IPS-18c (cell line): ENCODE measurements around the gene KDM3A.

Source experiments
- H3K4me3 ChIP-seq: 2 replicates; pipeline ENCODE4 v1.7.0; 2013; ENCODE audit warnings: low read depth, mild to moderate bottlenecking, low read length, moderate library complexity; ENCODE audit not compliant: insufficient read depth
- H3K9me3 ChIP-seq: one replicate; pipeline ENCODE4 v1.6.1; 2013; ENCODE audit warnings: mild to moderate bottlenecking, low read length, moderate library complexity; ENCODE audit not compliant: control insufficient read depth, insufficient read depth

KDM3A gene

DNA sequence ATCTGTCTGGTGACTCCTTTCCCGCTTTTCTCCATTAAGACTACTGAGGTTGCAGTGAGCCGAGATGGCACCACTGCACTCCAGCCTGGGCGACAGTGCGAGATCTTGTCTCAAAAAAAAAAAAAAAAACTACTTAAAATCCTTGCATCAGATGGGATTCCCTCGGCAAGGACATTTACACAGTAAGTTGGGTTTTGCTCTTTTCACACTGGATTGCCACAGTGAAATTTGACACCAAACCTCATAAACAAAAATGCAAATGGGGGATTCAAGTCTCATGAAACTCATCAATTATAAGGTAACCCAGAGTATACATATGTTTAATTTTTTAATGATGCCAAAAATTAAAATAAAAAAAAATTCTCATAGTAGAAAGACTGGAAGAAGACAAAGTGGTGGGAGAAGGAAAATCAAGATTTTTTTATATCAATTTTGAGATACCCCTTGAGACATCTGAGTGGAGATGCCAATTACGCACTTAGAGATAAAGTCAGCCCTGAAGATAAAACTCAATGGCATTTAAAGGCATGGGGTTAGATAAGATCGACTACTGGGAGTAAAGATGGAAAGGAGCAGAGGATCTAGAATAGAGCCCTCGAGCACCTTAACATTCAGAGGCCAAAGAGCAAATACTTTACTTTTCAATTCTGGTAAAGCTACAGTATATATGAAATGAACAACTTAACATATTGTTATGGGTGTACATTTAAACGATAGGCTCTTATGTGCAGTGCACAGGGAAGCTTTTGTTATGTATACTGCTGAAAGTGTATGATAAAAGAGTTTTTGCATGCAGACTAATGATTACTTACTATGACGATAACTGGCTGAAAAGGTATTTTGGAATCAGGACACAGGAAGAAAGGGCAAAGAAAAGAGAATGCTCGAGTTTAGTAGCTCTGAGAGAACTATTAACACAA is 84.5 kb downstream of the KDM3A start:
- H3K9me3 ChIP-seq, result peaks cover 6% of the 10 kb centered on the region
- H3K4me3 ChIP-seq, result no peak overlapping the region

DNA sequence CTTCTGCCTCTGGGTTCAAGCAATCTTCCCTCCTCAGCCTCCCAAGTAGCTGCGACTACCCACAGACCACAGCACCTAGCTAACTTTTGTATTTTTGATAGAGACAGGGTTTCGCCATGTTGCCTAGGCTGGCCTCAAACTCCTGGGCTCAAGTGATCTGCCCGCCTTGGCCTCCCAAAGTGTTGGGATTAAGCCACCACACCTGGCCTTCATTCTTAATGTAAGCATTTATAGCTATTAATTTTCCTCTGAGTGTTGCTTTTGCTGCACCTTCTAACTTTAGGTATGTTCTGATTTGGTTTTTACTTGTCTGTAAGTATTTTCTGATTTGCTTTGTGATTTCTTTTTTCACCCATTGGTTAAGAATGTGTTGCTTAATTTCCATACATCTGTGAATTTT is 92.4 kb downstream of the KDM3A start:
- H3K4me3 ChIP-seq, result no peak overlapping the region
- peaks cover 7% of the 10 kb centered on the region for H3K9me3 ChIP-seq

- Histone ChIP-seq H3K9me3 (peaks cover 15% of the 10 kb centered on the region), H3K4me3 (no peak overlapping the region)
Measured at GRCh38 chr2:86541334-86541733, 100.2 kb downstream of the KDM3A start.
